ENCODE data around the gene KCNF1.

DNA sequence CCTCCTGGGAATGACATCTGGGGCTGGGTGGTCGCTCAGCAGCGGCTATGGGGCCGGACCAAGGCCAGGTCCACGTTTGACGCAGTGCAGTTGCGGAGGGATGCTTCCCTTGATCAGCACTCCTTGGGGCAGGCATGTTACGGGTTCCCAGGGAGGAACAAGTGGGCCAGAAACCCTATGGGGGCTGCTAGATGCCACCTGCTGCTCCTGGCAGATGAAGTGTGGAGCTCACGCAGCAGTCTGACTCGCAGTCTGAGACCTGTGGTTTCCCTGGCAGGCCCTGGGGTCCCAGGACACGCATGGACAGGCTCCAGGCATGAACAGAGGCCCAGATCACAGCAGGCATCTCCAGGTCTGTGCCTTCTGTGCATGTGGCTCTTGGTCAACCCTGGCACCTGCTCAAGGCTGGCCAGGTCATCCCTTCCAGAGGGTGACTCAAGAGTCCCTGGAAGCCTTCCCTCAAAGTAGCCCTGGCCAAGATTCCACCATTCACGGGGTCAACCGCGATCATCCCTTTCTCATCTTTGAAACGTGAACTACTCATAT lies 20.0 kb downstream of the KCNF1 start:
- TF ChIP-seq POLR2A (IDR thresholded peaks at IDR 0.05; ENCODE audit: low read depth, low read length) (no peak), POLR2AphosphoS5 (IDR thresholded peaks at IDR 0.05; ENCODE audit: low read depth, low read length) (no peak)

Measured in GM12892 (cell line).